TTC549 (cell line): Measurements from ENCODE around the gene RAB30.
"Not testable (repeated sequence)": the region's sequence is repeated elsewhere in the genome, so short reads cannot be mapped to it uniquely, and the experiment has no call there.

Source experiments
- FAIRE-seq: peaks from 2 replicates; lab custom pipeline; 2012; peaks lifted over from hg19 to GRCh38; lab: Jason Lieb, UNC

Gene RAB30

GRCh38 chr11:82943430-82943829 lies 128.3 kb downstream of the RAB30 start:
- FAIRE-seq, result not testable (repeated sequence)

GRCh38 chr11:82942376-82942775 lies 129.3 kb downstream of the RAB30 start:
- no peak for FAIRE-seq

GRCh38 chr11:82939456-82939855 lies 132.2 kb downstream of the RAB30 start:
- FAIRE-seq, result no peak

DNA sequence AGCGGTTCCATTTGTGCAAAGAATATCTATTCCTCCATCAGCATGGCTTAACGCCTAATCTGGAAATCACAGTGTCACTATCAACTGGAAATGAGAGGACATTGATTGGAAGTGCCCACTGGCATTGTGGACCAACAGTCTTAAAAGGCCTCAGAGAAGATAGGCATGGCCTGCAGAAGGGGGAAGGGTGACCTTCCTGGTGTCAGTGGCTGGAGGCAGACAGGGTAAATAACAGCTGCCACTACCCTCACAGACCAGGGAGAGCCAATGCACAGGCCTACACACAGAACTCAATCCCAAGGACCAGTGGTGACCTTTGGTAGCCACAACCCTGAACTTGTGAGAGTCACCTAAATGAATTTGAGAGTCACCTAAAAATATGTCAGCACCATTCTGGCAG lies 134.1 kb downstream of the RAB30 start:
- FAIRE-seq, result no peak

- FAIRE-seq, result no peak
These were observed 135.4 kb downstream of the RAB30 start for GRCh38 chr11:82936261-82936660.

- FAIRE-seq, result no peak
These were observed 139.1 kb downstream of the RAB30 start for GRCh38 chr11:82932564-82932963.

DNA sequence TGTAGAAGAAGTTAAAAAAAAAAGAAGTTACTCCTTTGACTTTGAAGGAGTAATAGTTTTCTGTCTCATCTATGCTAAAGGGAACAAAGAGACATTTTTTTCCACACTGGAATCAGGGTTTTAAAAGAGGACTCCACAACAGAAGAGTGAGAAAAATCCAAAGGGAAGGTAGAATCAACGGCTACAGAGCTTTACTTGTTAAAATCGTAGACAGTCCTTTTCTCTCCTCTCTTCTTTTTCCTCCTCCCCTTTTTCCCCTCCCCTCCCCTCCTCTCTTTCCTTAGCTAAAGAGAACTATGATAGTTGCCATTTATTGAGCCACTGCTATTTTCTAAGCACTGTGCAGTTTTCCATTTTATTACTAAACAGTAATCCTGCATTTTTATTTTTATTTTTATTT lies 141.0 kb downstream of the RAB30 start:
- no peak for FAIRE-seq

- no peak for FAIRE-seq
These were observed 141.5 kb downstream of the RAB30 start for GRCh38 chr11:82930229-82930628.

- no peak for FAIRE-seq
These were observed 142.6 kb downstream of the RAB30 start for GRCh38 chr11:82929121-82929520.

GRCh38 chr11:82927264-82927880 lies 144.3 kb downstream of the RAB30 start:
- peak; percentile 72 for FAIRE-seq

DNA sequence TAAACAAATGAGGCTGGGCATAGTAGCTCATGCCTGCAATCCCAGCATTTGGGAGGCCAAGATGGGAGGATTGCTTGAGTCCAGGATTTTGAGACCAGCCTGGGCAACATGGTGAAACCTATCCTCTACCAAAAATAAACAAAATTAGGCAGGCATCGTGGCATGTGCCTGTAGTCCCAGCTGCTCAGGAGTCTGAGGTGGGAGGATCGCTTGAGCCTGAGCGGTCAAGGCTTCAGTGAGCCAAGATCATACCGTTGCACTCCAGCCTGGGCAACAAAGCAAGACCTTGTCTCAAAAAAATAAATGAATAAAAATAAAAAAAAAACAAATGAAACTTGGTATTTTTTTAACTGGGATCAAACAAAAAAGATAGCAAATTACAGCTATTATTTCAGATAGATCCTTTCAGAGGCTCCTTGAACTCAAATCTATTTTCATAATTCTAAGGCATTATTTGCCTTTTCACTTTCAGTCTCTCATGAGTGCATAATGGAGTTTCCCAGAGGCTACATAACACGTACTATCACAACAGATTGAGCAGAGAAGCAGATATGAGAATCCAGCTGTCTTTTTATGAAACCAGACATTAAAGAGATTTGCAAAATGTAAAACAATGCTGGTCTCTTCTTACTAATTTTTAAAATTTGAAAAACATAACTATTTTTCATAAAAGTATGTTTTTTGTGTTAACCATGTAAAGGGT lies 147.0 kb downstream of the RAB30 start:
- FAIRE-seq, result no peak
